Measurements from ENCODE around the gene NCAM1.
"Not testable (repeated sequence)": the region's sequence is repeated elsewhere in the genome, so short reads cannot be mapped to it uniquely, and the experiment has no call there.

Gene NCAM1

DNA sequence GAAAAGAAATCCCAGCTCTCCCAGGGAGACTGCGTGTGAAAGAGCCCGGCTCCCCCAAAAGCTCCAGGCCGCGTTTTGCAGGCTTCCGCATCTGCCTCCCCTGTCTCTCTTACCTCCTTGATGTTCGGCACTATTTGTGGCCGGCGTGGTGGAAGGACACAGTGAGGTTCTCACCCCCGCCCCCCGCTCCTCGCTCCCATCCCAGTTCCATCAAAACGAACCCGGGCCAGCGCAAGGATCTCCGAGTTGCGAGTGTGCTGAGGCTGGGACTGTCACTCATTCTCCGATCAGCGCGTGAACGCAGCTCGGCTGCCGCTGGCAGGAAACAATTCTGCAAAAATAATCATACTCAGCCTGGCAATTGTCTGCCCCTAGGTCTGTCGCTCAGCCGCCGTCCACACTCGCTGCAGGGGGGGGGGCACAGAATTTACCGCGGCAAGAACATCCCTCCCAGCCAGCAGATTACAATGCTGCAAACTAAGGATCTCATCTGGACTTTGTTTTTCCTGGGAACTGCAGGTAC is at the start of gene NCAM1:
Gene NCAM1, plus strand, starts transcription at position 275 of the 523 bp plus-strand sequence.
- no peak within 1 kb of the TSS for H3K27ac ChIP-seq
- TF ChIP-seq ZFX (IDR thresholded peaks at IDR 0.05) = no peak
- TF ChIP-seq, protein P1, sequence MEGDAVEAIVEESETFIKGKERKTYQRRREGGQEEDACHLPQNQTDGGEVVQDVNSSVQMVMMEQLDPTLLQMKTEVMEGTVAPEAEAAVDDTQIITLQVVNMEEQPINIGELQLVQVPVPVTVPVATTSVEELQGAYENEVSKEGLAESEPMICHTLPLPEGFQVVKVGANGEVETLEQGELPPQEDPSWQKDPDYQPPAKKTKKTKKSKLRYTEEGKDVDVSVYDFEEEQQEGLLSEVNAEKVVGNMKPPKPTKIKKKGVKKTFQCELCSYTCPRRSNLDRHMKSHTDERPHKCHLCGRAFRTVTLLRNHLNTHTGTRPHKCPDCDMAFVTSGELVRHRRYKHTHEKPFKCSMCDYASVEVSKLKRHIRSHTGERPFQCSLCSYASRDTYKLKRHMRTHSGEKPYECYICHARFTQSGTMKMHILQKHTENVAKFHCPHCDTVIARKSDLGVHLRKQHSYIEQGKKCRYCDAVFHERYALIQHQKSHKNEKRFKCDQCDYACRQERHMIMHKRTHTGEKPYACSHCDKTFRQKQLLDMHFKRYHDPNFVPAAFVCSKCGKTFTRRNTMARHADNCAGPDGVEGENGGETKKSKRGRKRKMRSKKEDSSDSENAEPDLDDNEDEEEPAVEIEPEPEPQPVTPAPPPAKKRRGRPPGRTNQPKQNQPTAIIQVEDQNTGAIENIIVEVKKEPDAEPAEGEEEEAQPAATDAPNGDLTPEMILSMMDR (conservative IDR thresholded peaks at IDR 0.05) = no peak

DNA sequence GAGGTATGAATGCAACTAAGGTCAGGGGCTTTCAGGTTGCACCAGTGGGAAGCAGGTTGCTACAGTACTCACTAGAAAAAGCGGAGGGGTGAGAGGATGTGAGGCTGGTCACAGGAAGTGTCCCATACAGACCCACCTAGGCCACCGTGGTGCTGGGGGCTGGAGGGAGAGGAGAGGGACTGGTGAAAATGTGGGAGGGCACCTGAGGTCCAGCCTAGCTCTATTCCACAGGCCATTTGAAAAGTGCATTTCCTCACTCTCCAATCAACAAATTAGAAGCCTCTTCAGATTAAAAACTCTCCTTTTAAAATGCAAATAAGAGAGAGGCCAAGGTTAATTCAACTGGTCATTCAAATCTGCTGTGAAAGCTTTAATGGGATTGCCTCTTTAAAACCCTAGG is 38.6 kb upstream of the NCAM1 start:
- TF ChIP-seq, protein P1 (conservative IDR thresholded peaks at IDR 0.05) = no peak
- no peak for TF ChIP-seq ZFX (IDR thresholded peaks at IDR 0.05)
- H3K27ac ChIP-seq = no peak overlapping the region

DNA sequence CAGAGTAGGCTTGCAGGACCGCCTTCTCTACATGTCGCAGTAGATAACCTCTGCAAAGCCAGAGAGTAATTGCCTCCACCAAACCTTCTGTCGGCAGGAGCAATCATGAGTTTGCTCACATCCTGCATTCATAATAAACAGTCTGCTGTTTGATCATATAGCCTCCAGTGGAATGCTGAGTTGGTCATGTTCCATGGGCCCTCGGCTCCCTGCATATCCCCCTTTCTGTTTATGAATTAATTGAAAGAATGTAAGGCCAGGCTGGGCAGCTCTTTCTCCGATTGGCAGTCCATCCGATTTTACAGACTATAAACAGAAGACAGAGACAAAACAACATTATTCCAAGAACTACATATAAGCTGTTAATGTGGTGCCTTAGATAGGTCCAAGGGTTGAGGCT is 36.4 kb upstream of the NCAM1 start:
- not testable (repeated sequence) for H3K27ac ChIP-seq

DNA sequence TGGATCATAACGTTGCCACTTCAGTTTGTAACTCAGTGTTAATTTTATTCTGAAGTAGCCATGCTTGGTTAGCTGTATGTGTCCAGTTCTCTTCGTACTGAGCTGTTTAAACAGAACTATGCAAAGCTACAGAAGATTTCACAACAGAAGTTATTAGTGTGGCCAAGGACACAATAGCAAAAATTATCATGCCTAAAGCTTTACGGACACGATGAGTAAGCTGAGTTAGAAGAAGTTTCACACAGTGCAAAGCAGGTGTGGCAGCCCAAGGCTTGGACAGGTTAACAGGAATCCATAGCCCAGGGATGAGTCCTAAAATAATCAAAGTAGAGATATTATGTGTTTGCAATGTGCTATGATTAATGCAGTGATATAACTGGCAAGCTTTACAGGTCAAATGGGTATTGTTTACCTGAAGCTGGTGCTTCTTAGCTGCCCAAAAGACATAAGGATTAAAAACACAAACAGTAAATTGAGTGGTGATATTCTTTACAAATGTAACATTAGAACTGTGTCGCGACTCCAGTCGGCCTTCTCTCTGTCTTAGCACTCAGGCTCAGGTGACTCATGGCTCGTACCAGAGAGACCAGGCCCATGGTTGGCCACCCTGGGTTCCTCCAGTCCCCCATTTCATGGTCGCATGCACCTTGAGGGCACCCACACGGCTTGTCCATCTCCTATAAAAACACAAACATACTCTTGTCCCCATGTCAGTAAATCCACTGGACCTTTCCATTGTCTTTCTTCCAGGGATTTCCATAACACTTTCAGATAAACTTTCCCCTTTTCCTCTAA is 35.5 kb upstream of the NCAM1 start:
- TF ChIP-seq, protein P1 (conservative IDR thresholded peaks at IDR 0.05) = no peak
- no peak for TF ChIP-seq ZFX (IDR thresholded peaks at IDR 0.05)

DNA sequence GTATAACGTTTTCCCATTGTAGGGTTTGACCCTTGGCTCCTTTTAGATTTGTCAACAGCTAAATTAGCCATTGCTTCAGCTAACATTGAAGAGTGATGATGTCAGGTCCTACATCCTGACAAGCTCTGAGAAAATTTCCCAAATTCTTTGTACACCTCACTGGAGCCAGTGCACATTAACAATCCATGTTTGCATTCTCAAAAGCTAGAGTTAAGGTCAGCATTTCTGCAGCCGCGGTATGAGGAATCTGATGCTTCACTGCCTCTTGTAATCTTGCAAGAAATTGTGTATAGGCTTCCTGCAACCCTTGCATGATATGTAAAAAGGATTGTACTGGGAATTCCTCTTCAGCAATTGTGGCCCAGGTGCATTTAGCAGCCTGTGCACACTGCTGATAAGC is 33.1 kb upstream of the NCAM1 start:
- H3K27ac ChIP-seq = no peak overlapping the region
- TF ChIP-seq, protein P1 (conservative IDR thresholded peaks at IDR 0.05) = no peak
- TF ChIP-seq ZFX (IDR thresholded peaks at IDR 0.05) = no peak

More for the DNA sequence above, 35.5 kb upstream of the NCAM1 start:
- H3K27ac ChIP-seq = no peak overlapping the region

DNA sequence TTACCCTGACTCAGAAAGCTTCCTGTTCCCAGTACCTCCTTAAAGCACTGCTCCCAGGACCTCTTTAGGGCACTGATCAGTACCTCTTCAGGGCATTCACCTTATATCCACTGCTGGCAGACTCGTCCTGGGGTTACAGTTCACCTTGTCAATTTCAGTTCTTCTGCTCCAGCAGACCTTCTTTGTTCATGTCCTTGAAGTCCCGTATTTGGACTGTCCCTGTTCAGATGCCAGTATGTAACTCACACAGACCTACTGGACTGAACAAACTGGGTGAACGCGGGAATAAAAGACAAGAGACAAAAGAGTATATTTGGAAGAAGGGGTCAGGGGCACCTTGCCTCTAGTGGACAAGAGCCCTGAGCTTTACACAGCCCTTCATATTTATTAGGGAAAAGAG is 31.8 kb upstream of the NCAM1 start:
- H3K27ac ChIP-seq = no peak overlapping the region
- TF ChIP-seq ZFX (IDR thresholded peaks at IDR 0.05) = no peak
- TF ChIP-seq, protein P1 (conservative IDR thresholded peaks at IDR 0.05) = no peak

DNA sequence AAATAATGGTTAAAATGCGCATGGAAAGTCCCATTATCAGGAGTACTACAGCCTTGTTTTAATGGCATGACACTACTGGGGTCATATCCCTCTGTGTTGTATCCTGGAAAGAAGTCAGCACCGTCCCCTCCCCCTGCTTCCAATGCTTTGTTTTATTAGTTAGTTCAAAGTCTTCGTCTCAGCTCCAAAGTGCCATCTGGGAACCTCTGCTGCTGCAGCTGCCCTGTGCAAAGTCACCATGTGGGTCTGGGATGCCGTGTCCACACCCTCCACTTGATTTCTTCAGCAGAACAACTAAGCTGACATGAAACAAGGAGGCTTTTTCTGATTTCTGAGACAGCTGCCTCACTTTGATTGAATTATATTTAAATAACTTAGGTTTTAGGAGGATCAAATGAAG is 29.5 kb upstream of the NCAM1 start:
- TF ChIP-seq, protein P1 (conservative IDR thresholded peaks at IDR 0.05) = no peak
- TF ChIP-seq ZFX (IDR thresholded peaks at IDR 0.05) = no peak
- H3K27ac ChIP-seq = no peak overlapping the region

DNA sequence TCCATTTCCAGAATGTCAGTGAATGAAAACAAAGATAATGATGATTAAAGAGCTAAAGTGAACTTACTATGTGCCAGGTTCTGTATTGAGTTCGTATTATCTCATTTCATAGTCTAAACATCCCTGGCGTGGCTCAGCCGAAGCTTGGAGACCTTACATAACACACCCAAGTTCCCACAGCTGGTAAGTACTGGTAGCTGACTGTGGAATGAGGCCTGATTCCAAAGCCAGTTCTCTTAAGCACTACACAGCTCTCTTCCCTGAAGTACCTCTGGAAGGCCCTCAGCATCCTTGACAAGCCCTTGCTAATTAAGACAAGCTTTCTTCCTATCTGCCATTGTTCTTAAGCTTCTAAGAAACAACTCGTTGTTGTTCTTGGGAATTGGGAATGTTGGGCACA is 28.6 kb upstream of the NCAM1 start:
- TF ChIP-seq, protein P1 (conservative IDR thresholded peaks at IDR 0.05) = no peak
- no peak for TF ChIP-seq ZFX (IDR thresholded peaks at IDR 0.05)
- no peak overlapping the region for H3K27ac ChIP-seq
